ENCODE measurements around the gene GCGR.

GCGR gene

GRCh38 chr17:81803728-81804558 is at the start of gene GCGR:
TSS of gene GCGR (plus strand) at chr17:81804150. CDS start at chr17:81809019, 4,869 bp downstream.
- Histone ChIP-seq H3F3A (ENCODE audit: insufficient read depth, low read length) (no peaks in the 10 kb centered on the region), H3K9ac (ENCODE audit: low read length) (no peak within 1 kb of the TSS), H3K9me2 (ENCODE audit: low read depth, low read length) (no peaks in the 10 kb centered on the region), H3K27me3 (ENCODE audit: insufficient read depth, low read length) (peaks cover 22% of the 10 kb centered on the region), H3K4me1 (ENCODE audit: insufficient read depth, low read length, severe bottlenecking) (no peaks in the 10 kb centered on the region), H3K79me2 (ENCODE audit: insufficient read depth, low read length) (no peaks in the 10 kb centered on the region), H3K4me2 (ENCODE audit: low read length) (no peak within 1 kb of the TSS), H3K9me3 (ENCODE audit: low read length) (no peaks in the 10 kb centered on the region; the same call in 1 of the 2 replicates), H4K20me1 (ENCODE audit: insufficient read depth, low read length) (no peaks in the 10 kb centered on the region), H3K4me3 (ENCODE audit: low read depth, low read length, poor library complexity, severe bottlenecking) (no peak within 1 kb of the TSS), H3K36me3 (ENCODE audit: insufficient read depth, low read length) (no peaks in the 10 kb centered on the region), H3K27ac (ENCODE audit: low read depth, low read length, poor library complexity, severe bottlenecking) (no peak within 1 kb of the TSS), H2AFZ (ENCODE audit: low read length) (no peak within 1 kb of the TSS)
- no peak for TF ChIP-seq CTCF (IDR thresholded peaks at IDR 0.05; ENCODE audit: low read length)
- no peak for TF ChIP-seq EZH2 (IDR thresholded peaks at IDR 0.05; ENCODE audit: borderline replicate concordance, low read length)

GRCh38 chr17:81792675-81793615 is 11.0 kb upstream of the GCGR start:
- no peaks in the 10 kb centered on the region for H3F3A ChIP-seq (ENCODE audit: insufficient read depth, low read length)
- H3K4me1 ChIP-seq (ENCODE audit: insufficient read depth, low read length, severe bottlenecking), result no peaks in the 10 kb centered on the region
- H3K9ac ChIP-seq (ENCODE audit: low read length), result no peak overlapping the region
- no peak overlapping the region for H3K4me3 ChIP-seq (ENCODE audit: low read depth, low read length, poor library complexity, severe bottlenecking)
- H4K20me1 ChIP-seq (ENCODE audit: insufficient read depth, low read length), result no peaks in the 10 kb centered on the region
- no peak overlapping the region for H2AFZ ChIP-seq (ENCODE audit: low read length)
- TF ChIP-seq EZH2 (IDR thresholded peaks at IDR 0.05; ENCODE audit: borderline replicate concordance, low read length) (no peak), CTCF (IDR thresholded peaks at IDR 0.05; ENCODE audit: low read length) (no peak)
- H3K79me2 ChIP-seq (ENCODE audit: insufficient read depth, low read length), result no peaks in the 10 kb centered on the region
- no peak overlapping the region for H3K27ac ChIP-seq (ENCODE audit: low read depth, low read length, poor library complexity, severe bottlenecking)
- H3K36me3 ChIP-seq (ENCODE audit: insufficient read depth, low read length), result no peaks in the 10 kb centered on the region
- H3K9me3 ChIP-seq (ENCODE audit: low read length), result no peaks in the 10 kb centered on the region
- no peak overlapping the region for H3K4me2 ChIP-seq (ENCODE audit: low read length)
- H3K9me2 ChIP-seq (ENCODE audit: low read depth, low read length), result no peaks in the 10 kb centered on the region
- H3K27me3 ChIP-seq (ENCODE audit: insufficient read depth, low read length), result no peaks in the 10 kb centered on the region

- Histone ChIP-seq H3K4me2 (ENCODE audit: low read length) (no peak overlapping the region), H4K20me1 (ENCODE audit: insufficient read depth, low read length) (no peaks in the 10 kb centered on the region), H3K27ac (ENCODE audit: low read depth, low read length, poor library complexity, severe bottlenecking) (no peak overlapping the region), H3K79me2 (ENCODE audit: insufficient read depth, low read length) (no peaks in the 10 kb centered on the region), H3F3A (ENCODE audit: insufficient read depth, low read length) (no peaks in the 10 kb centered on the region), H3K4me1 (ENCODE audit: insufficient read depth, low read length, severe bottlenecking) (no peaks in the 10 kb centered on the region), H3K9me2 (ENCODE audit: low read depth, low read length) (no peaks in the 10 kb centered on the region), H2AFZ (ENCODE audit: low read length) (no peak overlapping the region), H3K27me3 (ENCODE audit: insufficient read depth, low read length) (no peaks in the 10 kb centered on the region), H3K36me3 (ENCODE audit: insufficient read depth, low read length) (no peaks in the 10 kb centered on the region), H3K4me3 (ENCODE audit: low read depth, low read length, poor library complexity, severe bottlenecking) (no peak overlapping the region), H3K9ac (ENCODE audit: low read length) (no peak overlapping the region), H3K9me3 (ENCODE audit: low read length) (no peaks in the 10 kb centered on the region)
- no peak for TF ChIP-seq CTCF (IDR thresholded peaks at IDR 0.05; ENCODE audit: low read length)
- TF ChIP-seq EZH2 (IDR thresholded peaks at IDR 0.05; ENCODE audit: borderline replicate concordance, low read length), result no peak
Measured at GRCh38 chr17:81794074-81794476, 9.9 kb upstream of the GCGR start.

All from OCI-LY1 (cell line).